Medulla oblongata (tissue), 1 donor: ENCODE measurements around the gene SOCS7.

Experiments used
- DNase-seq: peaks from one replicate; pipeline ENCODE4 v3.0.0-alpha.2; 2015; ENCODE audit errors: extremely low spot score

Gene SOCS7

GRCh38 chr17:38336838-38337237 lies 14.8 kb upstream of the SOCS7 start:
- no peak for DNase-seq

- peak; percentile 60 for DNase-seq
Observed at GRCh38 chr17:38338053-38338452, 13.6 kb upstream of the SOCS7 start.

GRCh38 chr17:38338535-38338934 lies 13.1 kb upstream of the SOCS7 start:
- DNase-seq: no peak

GRCh38 chr17:38339891-38340290 lies 11.8 kb upstream of the SOCS7 start:
- no peak for DNase-seq

- DNase-seq: peak; percentile 92
Observed at GRCh38 chr17:38341035-38341721, 10.5 kb upstream of the SOCS7 start.

GRCh38 chr17:38342886-38343607 lies 8.6 kb upstream of the SOCS7 start:
- DNase-seq: no peak

GRCh38 chr17:38343608-38344419 lies 7.8 kb upstream of the SOCS7 start, which contains the start of gene GPR179:
GPR179 (minus strand) TSS chr17:38343956; CDS start chr17:38343789, 167 bp downstream.
- DNase-seq: no peak

GRCh38 chr17:38344420-38344745 lies 7.3 kb upstream of the SOCS7 start:
- DNase-seq: no peak

- DNase-seq: no peak
Observed at GRCh38 chr17:38345743-38346142, 5.9 kb upstream of the SOCS7 start.

GRCh38 chr17:38349097-38349730 lies 2.4 kb upstream of the SOCS7 start:
- DNase-seq: peak; percentile 95

- DNase-seq: no peak
Observed at GRCh38 chr17:38350035-38350434, 1.6 kb upstream of the SOCS7 start.

- no peak for DNase-seq
Observed at GRCh38 chr17:38352245-38353085, 821 bp downstream of the SOCS7 start.

GRCh38 chr17:38353086-38353604 lies 1.5 kb downstream of the SOCS7 start:
- no peak for DNase-seq

- no peak for DNase-seq
Observed at GRCh38 chr17:38353668-38354067, 2.0 kb downstream of the SOCS7 start.

- DNase-seq: no peak
Observed at GRCh38 chr17:38354466-38354865, 2.8 kb downstream of the SOCS7 start.

GRCh38 chr17:38355251-38355650 lies 3.6 kb downstream of the SOCS7 start:
- DNase-seq: no peak

GRCh38 chr17:38357486-38358123 lies 6.0 kb downstream of the SOCS7 start:
- DNase-seq: no peak

GRCh38 chr17:38358586-38359513 lies 7.2 kb downstream of the SOCS7 start:
- no peak for DNase-seq
